GM23248 (cell line): Measurements from ENCODE around the gene WNT7B. TPM values are rescaled to one million over a fixed set of nuclear protein-coding genes. Genes with fewer than 3 reads are reported as not detected.

ENCODE experiments used
- DNase-seq: peaks from one replicate; pipeline ENCODE4 v3.0.0-alpha.2; 2015
- H2AFZ ChIP-seq: fragments of 200-600 bp; sonication (generic); 2 replicates; pipeline ENCODE4 v1.6.1; 2016; ENCODE audit warnings: antibody characterized with exemption
- H3F3A ChIP-seq: fragments of 200-600 bp; sonication (generic); 2 replicates; pipeline ENCODE4 v1.6.1; 2016; ENCODE audit warnings: mild to moderate bottlenecking, antibody characterized with exemption, mixed run types; ENCODE audit not compliant: insufficient read depth
- H3K27ac ChIP-seq: fragments of 200-600 bp; sonication (generic); 2 replicates; pipeline ENCODE4 v1.5.1; 2016; ENCODE audit warnings: mild to moderate bottlenecking
- H3K27me3 ChIP-seq: fragments of 200-600 bp; sonication (generic); replicated peaks from 2 replicates; pipeline ENCODE4 v1.6.1; 2016; ENCODE audit warnings: mild to moderate bottlenecking; ENCODE audit not compliant: insufficient read depth
- H3K36me3 ChIP-seq: fragments of 200-600 bp; sonication (generic); 2 replicates; pipeline ENCODE4 v1.6.1; 2016; ENCODE audit warnings: low read depth, mild to moderate bottlenecking
- H3K4me1 ChIP-seq: fragments of 200-600 bp; sonication (generic); 2 replicates; pipeline ENCODE4 v1.6.1; 2016; ENCODE audit warnings: mild to moderate bottlenecking; ENCODE audit not compliant: insufficient read depth
- H3K4me2 ChIP-seq: fragments of 200-600 bp; sonication (generic); one replicate; pipeline ENCODE4 v1.6.1; 2016; ENCODE audit warnings: mild to moderate bottlenecking; ENCODE audit not compliant: unreplicated experiment
- H3K4me3 ChIP-seq: fragments of 200-600 bp; sonication (generic); 2 replicates; pipeline ENCODE4 v1.5.1; 2016; ENCODE audit warnings: mild to moderate bottlenecking
- H3K79me2 ChIP-seq: fragments of 200-600 bp; sonication (generic); 2 replicates; pipeline ENCODE4 v1.6.1; 2016; ENCODE audit warnings: mild to moderate bottlenecking; ENCODE audit not compliant: insufficient read depth
- H3K9ac ChIP-seq: fragments of 200-600 bp; sonication (generic); 2 replicates; pipeline ENCODE4 v1.6.1; 2016; ENCODE audit warnings: mild to moderate bottlenecking
- H3K9me2 ChIP-seq: fragments of 200-600 bp; sonication (generic); 2 replicates; pipeline ENCODE4 v1.6.1; 2016; ENCODE audit warnings: mixed run types, mild to moderate bottlenecking, moderate library complexity; ENCODE audit not compliant: insufficient read depth
- H3K9me3 ChIP-seq: fragments of 200-600 bp; sonication (generic); one replicate; pipeline ENCODE4 v1.6.1; 2017; ENCODE audit warnings: low read depth
- H4K20me1 ChIP-seq: fragments of 200-600 bp; sonication (generic); 2 replicates; pipeline ENCODE4 v1.6.0; 2016; ENCODE audit not compliant: insufficient read depth
- EZH2 ChIP-seq: fragments of 200-600 bp; sonication (generic); IDR thresholded peaks from 2 replicates; pipeline ENCODE4 v1.6.1; 2018; ENCODE audit warnings: antibody characterized with exemption, mild to moderate bottlenecking; ENCODE audit not compliant: insufficient read depth, poor library complexity, severe bottlenecking
- EZH2phosphoT487 ChIP-seq: fragments of 200-600 bp; sonication (generic); IDR thresholded peaks from 2 replicates; pipeline ENCODE4 v1.6.1; 2018; ENCODE audit warnings: antibody characterized with exemption, moderate library complexity, mild to moderate bottlenecking, low read depth; ENCODE audit not compliant: insufficient read depth
- WGBS, 2 experiments: methylation state at CpG; one replicate each; pipeline ENCODE4 v1.1.6; 2015 to 2017; ENCODE audit warnings: low lambda C conversion rate in 2 of 2, low coverage in 1 of 2; ENCODE audit errors: missing lambda C conversion rate in 2 of 2; 5-methylcytosine and 5-hydroxymethylcytosine counted together
- in situ Hi-C: fragments of 300-500 bp; cut with MboI; formaldehyde crosslinking; loops from 2 replicates; pipeline ENCODE4 v1.15.0; 2020
- polyA plus RNA-seq: library from polyadenylated mRNA; unstranded; fragments of >200 nt; fragmentation: Nextera tagmentation; extraction: Ambion mirVana; gene quantifications from 2 replicates; pipeline ENCODE4 v1.2.1, GENCODE V29; 2016
- total RNA-seq: library from RNA; depleted of rRNA; stranded (reverse); fragments of >200 nt; shearing (Covaris generic); gene quantifications from 2 replicates; pipeline ENCODE4 v1.2.3, GENCODE V29; 2014

Gene WNT7B
- total and polyA plus RNA-seq, 2 experiments from 2014 or later, result not detected

DNA sequence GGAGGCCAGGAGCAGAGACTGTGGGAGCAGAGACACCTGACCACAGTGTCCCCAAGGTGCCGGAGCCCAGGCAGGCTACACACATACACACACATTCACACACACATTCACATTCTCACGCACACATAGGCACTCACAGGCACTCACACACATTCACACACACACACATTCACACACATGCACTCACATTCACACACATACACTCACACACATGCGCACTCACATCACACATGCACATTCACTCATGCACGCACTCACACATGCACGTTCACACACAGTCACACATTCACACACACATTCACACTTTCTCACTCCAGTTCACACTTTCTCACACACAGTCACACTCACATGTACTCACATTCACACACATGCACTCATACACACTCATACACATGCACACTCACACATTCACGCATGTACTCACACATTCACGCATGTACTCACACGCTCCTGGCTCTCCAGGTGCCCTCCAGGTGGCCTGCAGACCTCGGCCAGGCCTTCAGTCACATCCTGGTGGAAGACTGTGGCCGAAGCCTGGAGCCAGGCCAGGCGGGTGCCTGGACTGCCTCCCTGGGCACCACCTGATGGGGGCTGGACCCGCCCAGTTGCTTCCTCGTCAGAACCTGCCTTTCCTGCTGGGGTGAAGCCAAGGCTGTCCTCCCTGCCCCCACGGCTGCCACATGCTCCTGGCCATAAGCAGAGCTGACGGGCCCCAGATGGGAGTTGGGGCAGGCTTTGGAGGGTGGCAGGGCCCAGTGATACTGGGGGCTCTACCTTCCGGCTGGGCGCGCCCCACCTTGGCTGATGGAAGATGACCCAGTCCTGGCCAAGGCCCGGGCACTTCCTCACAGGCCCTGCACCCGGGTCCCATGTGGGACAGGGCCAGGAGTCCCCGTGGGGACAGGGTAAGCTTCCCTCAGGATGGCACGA, 89.5 kb downstream of the WNT7B start:
- Histone ChIP-seq H3K4me1 (no peaks in the 10 kb centered on the region), H3K4me2 (no peak overlapping the region), H3K27ac (no peak overlapping the region), H3K36me3 (no peaks in the 10 kb centered on the region), H4K20me1 (no peaks in the 10 kb centered on the region), H3K9ac (no peak overlapping the region), H3K9me2 (no peaks in the 10 kb centered on the region), H3K27me3 (peaks cover 2% of the 10 kb centered on the region; the same call in 1 of the 2 replicates), H2AFZ (no peak overlapping the region), H3K9me3 (no peaks in the 10 kb centered on the region), H3F3A (no peaks in the 10 kb centered on the region), H3K4me3 (no peak overlapping the region), H3K79me2 (no peaks in the 10 kb centered on the region)
- in situ Hi-C loops, result no loop called here
- no peak for DNase-seq
- 88 to 89% methylated on average over 20 to 22 of the region's 22 CpGs for WGBS, 2 experiments
- TF ChIP-seq EZH2 (no peak), EZH2phosphoT487 (no peak)

DNA sequence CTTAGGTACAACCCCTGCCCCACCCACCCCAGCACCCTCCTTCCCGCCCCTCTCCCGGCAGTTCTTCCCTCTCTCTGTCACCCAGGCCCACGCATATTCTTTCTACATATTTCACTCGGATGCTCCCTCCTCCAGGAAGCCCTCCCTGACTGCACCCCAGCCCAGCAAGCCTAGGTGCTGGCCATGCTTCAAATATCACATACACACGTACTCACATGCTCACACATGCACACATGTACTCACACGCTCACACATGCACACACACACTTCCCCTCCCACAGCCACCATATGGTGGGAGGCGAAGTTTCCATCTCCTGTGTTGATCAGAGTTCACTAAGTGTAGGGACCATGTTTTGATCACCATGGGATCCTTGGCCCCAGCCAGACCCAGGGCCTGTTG, 90.4 kb downstream of the WNT7B start:
- Histone ChIP-seq H4K20me1 (no peaks in the 10 kb centered on the region), H3K27ac (no peak overlapping the region), H3K9me3 (no peaks in the 10 kb centered on the region), H3K4me1 (no peaks in the 10 kb centered on the region), H3K79me2 (no peaks in the 10 kb centered on the region), H3K4me3 (no peak overlapping the region), H3K9ac (no peak overlapping the region), H3K27me3 (peaks cover 11% of the 10 kb centered on the region), H3K4me2 (no peak overlapping the region), H3K36me3 (no peaks in the 10 kb centered on the region), H3K9me2 (no peaks in the 10 kb centered on the region), H3F3A (no peaks in the 10 kb centered on the region), H2AFZ (no peak overlapping the region)
- TF ChIP-seq EZH2phosphoT487, result no peak
- no peak for TF ChIP-seq EZH2
- DNase-seq, result no peak
- WGBS, 2 experiments, result 86 to 94% methylated on average over 5 to 7 of the region's 7 CpGs
- in situ Hi-C loops, result no loop called here

DNA sequence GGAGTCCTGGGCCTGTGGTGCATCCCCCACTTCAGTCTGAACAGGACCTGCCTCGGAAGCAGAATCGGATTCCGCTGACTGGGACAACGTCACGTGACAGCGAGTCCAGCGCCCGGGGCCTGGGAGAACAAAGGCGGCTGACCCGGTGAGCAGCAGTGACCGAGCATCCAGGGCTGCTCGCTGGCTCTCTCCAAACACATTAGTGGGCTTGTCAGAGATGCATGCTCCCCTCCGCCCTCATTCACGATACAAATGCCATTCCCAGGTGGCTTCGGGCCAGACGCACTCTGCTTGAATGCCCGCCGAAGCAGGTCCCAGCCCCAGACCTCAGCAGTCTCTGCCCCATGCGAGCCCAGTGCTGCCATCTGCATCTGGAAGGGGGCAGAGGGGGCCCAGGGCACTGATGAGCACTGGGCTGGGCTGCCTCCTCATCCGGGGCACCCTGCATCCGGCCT, 91.0 kb downstream of the WNT7B start:
- Histone ChIP-seq H3K27ac (no peak overlapping the region), H4K20me1 (no peaks in the 10 kb centered on the region), H3K4me1 (no peaks in the 10 kb centered on the region), H3K79me2 (no peaks in the 10 kb centered on the region), H3K27me3 (peaks cover 17% of the 10 kb centered on the region), H3K4me2 (no peak overlapping the region), H3K9me3 (no peaks in the 10 kb centered on the region), H3K4me3 (no peak overlapping the region), H3F3A (no peaks in the 10 kb centered on the region), H2AFZ (no peak overlapping the region), H3K9ac (no peak overlapping the region), H3K9me2 (no peaks in the 10 kb centered on the region), H3K36me3 (no peaks in the 10 kb centered on the region)
- in situ Hi-C loops, result no loop called here
- WGBS, 2 experiments, result 53 to 55% methylated on average over 18 to 19 of the region's 21 CpGs
- no peak for DNase-seq
- TF ChIP-seq EZH2 (no peak), EZH2phosphoT487 (no peak)

DNA sequence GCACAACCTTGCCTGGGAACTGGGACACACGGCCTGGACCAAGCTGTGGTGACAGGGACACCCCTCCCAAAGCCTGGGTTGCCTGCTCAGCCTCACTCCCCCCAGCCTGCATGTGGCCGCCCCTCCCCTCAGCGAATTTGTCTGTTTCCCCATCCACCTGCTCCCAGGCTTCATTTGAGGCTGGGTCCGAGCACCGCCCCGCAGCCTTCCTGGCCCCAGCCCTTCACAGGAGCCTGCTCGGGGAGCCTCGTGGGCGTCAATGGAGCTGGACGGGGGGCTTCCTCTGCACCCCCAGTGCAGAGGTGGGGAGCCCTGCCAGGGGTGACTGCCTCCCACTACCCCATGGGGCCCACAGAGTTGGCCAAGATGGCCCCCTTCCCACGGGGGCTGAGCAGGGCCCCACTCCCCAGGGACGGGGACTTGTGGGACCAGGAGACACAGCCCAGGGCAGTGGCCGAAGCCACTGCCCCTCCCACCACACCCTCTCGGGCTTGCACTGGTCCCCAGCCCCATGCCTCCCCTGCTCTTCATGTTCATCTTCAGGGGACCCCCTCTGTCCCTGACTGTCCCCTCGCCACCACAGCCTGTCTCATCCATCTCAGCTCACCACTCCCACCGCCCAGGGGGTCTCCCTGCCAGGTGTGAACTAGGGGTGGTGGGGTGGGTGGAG, 91.7 kb downstream of the WNT7B start:
- H3K27me3 ChIP-seq, result peaks cover 24% of the 10 kb centered on the region
- no peak overlapping the region for H3K27ac ChIP-seq
- no peak for DNase-seq
- no peaks in the 10 kb centered on the region for H3K4me1 ChIP-seq
- no peaks in the 10 kb centered on the region for H3K36me3 ChIP-seq
- 82 to 83% methylated on average over 14 to 16 of the region's 16 CpGs for WGBS, 2 experiments
- in situ Hi-C loops, result no loop called here
- no peak overlapping the region for H2AFZ ChIP-seq
- H3K9me3 ChIP-seq, result no peaks in the 10 kb centered on the region
- no peaks in the 10 kb centered on the region for H3K9me2 ChIP-seq
- no peaks in the 10 kb centered on the region for H3F3A ChIP-seq
- H3K79me2 ChIP-seq, result no peaks in the 10 kb centered on the region
- no peaks in the 10 kb centered on the region for H4K20me1 ChIP-seq
- no peak overlapping the region for H3K4me3 ChIP-seq
- no peak overlapping the region for H3K9ac ChIP-seq
- no peak overlapping the region for H3K4me2 ChIP-seq
- TF ChIP-seq EZH2phosphoT487, result no peak
- no peak for TF ChIP-seq EZH2
